K562 treated with DMSO at 1 percent for 48 hours (cell line): ENCODE measurements around the gene NOSTRIN. TPM values are rescaled to one million over a fixed set of nuclear protein-coding genes. Genes with fewer than 3 reads are reported as not detected.

Experiments used
- total RNA-seq: library from RNA; unstranded; fragments of 300-600 nt; gene quantifications from 2 replicates; pipeline ENCODE4 v1.2.3, GENCODE V29; 2022; ENCODE audit warnings: low replicate concordance; ENCODE audit errors: extremely low read depth

Gene NOSTRIN, protein sequence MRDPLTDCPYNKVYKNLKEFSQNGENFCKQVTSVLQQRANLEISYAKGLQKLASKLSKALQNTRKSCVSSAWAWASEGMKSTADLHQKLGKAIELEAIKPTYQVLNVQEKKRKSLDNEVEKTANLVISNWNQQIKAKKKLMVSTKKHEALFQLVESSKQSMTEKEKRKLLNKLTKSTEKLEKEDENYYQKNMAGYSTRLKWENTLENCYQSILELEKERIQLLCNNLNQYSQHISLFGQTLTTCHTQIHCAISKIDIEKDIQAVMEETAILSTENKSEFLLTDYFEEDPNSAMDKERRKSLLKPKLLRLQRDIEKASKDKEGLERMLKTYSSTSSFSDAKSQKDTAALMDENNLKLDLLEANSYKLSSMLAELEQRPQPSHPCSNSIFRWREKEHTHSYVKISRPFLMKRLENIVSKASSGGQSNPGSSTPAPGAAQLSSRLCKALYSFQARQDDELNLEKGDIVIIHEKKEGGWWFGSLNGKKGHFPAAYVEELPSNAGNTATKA
- total RNA-seq, result not detected in 2 replicates

DNA sequence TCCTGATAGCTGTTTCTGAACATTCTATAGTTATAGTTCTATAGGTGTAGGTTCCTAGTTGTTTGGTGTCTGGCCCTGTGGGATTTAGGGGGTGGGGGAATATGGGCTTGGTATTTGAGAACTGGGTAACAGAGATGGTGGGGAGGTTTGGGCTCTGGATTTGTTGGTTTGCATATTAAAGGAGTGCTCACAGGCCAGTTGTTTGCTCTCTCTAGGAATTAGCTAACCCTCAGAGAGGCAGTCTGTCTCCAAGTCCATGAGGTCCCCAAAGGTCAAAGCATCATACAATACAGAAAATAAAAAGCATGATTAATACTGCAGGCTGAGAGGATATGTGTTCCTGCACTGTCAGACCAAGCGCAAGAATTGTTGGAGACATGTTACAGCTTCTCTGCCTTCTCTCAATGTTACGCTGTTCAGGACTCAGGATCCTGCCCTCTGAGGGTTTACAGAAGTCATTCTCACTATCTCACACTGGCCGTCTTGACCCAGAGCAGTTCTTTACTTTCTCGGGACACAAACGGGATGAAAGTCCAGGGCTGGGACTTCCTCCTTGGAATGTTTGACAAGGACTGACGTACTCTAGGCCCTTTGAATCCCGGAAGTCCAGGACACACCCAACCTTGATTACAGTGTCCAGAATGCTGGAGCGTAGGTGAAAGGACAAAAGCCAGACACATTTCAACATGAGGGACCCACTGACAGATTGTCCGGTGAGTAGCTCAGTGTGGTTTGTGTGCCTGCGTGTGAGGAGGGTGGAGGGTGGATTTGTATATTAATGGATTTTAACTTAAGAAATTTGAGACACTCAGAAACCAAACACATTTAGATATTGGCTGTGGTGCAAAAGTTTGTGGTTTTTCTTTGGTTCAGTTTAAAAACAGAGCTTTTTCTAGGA lies at the start of gene NOSTRIN:
Gene NOSTRIN (plus strand): TSS at position 677 of the 898 bp plus-strand sequence. CDS start 10 bp downstream, at position 687.

DNA sequence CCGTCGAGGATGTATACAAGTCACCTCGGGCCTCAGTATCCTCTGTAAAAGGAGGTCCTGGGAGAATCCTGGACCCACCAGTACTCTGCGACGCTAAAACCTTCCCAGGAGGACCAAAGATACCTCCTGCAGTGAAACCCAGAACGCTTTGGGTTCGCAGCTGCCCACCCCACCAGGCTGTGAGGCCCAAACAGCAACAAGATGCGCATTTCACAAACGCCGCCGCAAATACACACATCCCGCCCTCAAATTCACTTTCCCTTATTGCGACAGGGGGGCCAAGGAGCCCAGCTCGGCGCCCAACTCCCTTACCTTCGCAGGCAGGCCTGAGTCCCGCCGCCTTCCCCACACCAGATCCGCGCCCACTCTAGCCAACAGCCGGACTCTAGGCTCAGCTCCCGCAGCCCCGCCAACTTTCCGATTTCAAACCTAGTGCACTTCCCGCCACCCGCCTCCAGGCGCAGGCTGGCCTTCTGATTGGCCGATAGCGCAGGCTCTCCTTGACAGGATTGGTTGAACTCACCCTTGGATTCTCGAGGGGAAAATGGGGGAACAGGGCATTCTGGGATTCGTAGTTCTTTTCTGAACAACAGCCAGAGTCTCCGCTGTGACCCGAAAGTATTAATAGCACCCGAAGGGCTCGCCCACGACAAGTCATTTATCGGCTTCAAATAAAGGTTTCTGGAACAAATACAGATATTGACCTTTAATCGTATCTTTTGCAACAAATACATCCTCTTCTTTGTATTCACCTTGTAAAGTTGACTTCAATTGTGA lies 87.8 kb downstream of the NOSTRIN start, which contains the start of gene SPC25:
Gene SPC25 (minus strand): TSS at position 425 of the 777 bp plus-strand sequence. CDS start 911 bp downstream, outside the sequence.

DNA sequence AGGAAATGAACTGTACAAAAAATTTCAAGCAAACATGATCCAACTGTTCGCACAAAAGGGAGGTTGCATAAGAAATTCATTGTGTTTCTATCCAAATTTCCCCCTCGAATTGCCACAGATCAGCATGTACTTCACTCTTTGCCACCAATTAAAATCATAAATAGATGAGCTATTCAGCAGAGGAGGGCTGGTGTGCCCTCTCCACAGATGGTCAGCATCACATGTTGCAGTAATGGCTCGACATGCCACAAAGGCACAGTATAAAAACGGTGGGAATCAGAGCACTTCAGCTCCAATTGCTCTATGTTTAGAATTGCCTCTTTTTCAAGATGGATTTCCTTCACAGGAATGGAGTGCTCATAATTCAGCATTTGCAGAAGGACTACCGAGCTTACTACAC lies 98.6 kb downstream of the NOSTRIN start, which contains the start of gene G6PC2:
Gene G6PC2 (plus strand): TSS at position 289 of the 400 bp plus-strand sequence. CDS start 41 bp downstream, at position 330.

Other genes with a start within 250 kb of the NOSTRIN start
- not detected in 2 replicates for gene SPC25, start 87.8 kb downstream of the NOSTRIN start, total RNA-seq
- gene G6PC2, start 98.7 kb downstream of the NOSTRIN start, total RNA-seq, result not detected in 2 replicates
- gene ABCB11, start 228.7 kb downstream of the NOSTRIN start, total RNA-seq, result not detected in 2 replicates